GM18867 (cell line): ENCODE measurements around the gene FARS2.
A peak's percentile ranks its signal among the peaks of the same experiment; 100 is the strongest.

Source experiments
- ATAC-seq: cut with Tn5 transposase; IDR thresholded peaks from one replicate; pipeline ENCODE4 v1.9.1; 2021; ENCODE audit warnings: mild to moderate bottlenecking, moderate library complexity; ENCODE audit not compliant: unreplicated experiment

FARS2 gene

GRCh38 chr6:5412663-5413062 lies 151.3 kb downstream of the FARS2 start:
- ATAC-seq, result no peak

DNA sequence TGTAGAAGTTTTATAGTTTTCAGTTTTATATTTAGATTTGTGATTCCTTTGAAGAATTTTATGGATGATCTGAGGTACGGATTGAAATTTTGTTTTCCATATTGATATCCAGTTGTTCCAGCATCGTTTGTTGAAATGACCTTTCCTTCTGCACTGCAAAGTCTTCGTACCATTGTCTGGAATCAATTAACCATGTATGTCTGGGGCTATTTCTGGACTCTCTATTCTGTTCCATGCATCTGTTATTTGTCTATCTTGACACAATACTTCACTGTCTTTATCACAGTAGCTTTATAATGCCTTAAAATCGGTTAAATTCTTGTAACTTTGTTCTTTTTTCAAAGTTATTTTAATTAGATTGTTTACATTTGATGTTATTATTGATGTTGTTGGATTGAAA lies 154.9 kb downstream of the FARS2 start:
- no peak for ATAC-seq

- peak; percentile 42 for ATAC-seq
Measured at GRCh38 chr6:5422321-5422915, 161.1 kb downstream of the FARS2 start.

- no peak for ATAC-seq
Measured at GRCh38 chr6:5423251-5423650, 161.9 kb downstream of the FARS2 start.

DNA sequence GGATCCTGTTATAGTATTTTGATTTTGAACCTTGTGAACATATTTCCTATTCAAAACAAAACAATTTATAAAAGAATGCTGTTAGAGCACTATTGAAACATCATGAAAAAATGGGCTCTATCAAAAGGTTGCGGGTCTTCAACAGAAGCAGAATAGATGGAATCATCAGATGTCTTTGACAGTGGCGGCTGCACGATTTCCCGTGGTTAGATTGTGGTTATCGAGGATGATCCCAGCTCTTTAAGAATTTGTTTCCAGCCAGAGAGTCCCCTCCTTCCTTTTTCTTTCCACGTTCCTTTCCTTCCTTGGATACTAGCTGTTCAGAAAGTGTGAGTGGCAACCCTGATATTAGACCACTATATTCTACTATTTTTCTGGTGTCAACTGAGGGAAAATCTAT lies 163.4 kb downstream of the FARS2 start:
- no peak for ATAC-seq

DNA sequence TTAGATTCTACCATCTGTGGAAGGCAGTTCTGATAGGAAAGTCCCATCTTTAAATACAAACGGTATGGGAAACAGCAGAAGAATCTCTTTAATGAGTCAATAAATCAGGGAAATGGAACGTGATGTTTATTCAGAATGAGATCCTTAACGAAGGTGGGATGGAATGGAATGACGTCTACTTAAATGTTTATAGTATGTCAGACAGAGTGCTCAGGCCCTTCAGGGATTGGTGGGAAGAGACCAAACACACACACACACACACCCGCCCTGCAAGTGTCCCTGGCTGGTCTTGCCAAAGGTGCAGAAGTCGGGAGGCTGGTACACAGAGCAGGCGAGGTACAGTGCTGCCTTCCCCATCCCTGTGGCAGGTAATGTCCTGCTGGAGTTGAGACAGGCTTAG lies 164.0 kb downstream of the FARS2 start:
- no peak for ATAC-seq

- ATAC-seq, result no peak
Measured at GRCh38 chr6:5425797-5426196, 164.5 kb downstream of the FARS2 start.

DNA sequence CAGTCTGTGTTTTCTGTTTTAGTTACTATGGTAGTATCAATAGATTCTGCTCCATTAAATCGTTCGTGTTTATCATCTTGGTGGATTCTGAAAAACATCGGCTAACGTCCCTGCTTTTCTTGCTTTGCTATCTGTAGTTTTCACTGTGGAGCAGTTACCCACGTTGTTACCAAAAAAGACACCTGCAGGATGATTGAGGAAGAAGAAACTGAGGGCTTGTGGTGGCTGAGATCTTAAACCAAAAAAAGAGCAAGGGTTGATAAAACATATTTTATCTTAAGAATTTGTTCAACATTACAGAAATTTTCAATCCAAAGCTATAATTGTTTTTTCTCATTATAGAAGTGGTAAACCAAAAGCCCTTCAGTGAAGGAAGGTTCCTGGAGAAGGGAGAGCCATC lies 166.3 kb downstream of the FARS2 start:
- no peak for ATAC-seq

- no peak for ATAC-seq
Measured at GRCh38 chr6:5433324-5433723, 172.0 kb downstream of the FARS2 start.

DNA sequence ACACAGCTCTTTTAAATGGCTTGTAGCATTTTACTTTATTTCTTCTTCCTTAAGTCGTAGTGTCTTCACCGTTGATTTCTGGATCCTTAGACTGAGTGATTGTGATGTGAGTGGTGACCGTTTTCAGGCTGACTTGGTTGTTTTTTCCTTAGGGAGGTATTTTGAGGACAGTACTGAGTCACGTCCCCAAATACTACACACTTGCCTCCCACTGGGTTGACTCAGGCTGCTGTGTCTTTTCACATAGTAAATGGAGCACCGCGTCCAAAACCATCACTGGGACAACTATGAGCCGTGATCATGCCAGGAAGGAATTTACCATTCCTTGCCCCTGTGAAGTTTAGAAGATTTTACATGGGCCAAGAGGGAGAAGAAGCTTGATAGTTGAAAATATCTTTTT lies 174.1 kb downstream of the FARS2 start:
- no peak for ATAC-seq

DNA sequence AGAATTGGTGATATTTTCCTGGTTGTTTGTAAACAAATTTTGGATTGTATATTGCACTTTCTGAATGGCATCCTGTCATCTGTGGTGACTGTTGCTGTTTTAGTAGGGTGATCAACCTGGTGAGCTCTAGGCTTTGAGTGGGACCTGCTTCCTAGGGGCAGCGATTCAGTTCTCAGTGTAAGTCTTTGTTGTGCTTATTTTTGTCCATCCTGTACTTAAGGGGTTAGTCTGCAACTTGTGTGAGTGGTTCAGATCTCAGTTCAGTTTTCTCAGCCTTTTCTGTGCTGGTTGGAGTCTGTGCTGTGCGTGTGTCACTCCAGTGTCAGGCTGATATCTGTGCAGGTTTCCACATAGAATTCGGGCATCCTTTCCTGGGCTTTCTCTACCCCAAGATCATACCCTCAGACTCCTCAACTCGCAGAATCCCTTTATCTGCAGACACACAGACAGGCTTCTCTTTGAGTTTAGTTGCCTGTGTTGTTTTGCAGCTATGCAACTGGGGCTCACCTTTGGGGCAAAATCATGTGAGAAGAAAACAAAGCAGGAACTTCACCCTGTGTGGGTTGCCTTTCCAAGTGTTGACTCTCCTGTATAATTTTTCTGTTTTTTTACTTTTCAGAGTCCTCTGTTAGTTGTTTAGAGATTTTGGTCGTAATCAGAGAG lies 177.7 kb downstream of the FARS2 start:
- no peak for ATAC-seq

DNA sequence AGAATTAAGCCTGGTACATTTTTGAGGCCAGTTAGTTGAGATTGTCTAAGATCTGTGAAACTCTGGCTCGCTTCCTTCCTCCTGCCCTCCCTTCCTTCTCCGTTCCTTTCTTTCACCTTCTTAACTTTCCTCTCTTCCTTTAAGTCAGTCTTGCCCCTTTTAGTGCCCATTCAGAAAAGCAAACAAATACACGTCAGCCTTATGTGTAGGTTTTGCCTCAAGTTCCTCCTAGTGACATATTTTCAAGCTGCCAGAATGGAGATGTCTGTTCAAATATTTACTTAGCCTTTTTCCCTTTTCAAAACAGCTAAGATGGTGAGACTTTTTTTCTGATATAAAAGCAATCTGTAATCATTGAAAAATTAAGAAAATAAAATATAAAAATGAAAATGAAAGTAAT lies 178.4 kb downstream of the FARS2 start:
- ATAC-seq, result no peak

GRCh38 chr6:5442319-5442718 lies 181.0 kb downstream of the FARS2 start:
- no peak for ATAC-seq

DNA sequence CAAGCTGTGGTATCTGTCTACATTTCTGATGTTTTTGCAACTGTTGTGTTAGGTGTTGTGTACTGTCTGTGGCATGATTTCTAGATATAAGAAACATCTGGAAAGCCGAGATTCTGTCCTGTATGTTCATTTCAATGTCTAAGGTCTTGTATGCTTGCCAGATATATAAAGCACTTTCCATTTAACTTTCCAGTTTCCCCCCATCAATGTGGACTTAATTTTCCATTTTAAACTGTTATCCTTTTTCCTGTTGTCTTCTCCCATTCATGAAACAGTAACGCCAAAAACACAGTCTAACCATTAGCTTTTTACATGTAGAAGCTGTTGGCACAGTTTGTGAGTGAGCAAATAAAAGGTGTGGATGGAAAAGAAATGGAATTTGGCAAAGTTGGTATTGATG lies 181.6 kb downstream of the FARS2 start:
- no peak for ATAC-seq

DNA sequence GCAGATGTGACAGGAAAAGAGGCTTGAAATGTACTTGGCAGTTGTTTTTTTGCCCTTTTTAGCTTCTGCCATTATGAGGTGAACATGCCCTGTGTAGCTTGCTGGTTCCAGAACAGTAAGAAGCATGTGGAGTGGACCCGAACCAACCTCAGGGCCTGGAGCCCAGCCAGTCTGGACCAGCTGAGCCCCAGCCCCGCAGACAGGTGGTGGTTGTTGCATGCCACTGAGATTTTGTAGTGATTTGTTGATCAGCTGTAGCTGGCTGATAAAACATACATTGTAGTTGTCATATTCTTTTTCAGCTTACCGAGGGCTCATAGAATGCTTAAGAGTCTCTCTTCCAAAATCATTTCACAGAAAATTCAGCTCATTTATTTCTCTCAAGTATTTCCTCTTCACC lies 182.2 kb downstream of the FARS2 start:
- ATAC-seq, result no peak

DNA sequence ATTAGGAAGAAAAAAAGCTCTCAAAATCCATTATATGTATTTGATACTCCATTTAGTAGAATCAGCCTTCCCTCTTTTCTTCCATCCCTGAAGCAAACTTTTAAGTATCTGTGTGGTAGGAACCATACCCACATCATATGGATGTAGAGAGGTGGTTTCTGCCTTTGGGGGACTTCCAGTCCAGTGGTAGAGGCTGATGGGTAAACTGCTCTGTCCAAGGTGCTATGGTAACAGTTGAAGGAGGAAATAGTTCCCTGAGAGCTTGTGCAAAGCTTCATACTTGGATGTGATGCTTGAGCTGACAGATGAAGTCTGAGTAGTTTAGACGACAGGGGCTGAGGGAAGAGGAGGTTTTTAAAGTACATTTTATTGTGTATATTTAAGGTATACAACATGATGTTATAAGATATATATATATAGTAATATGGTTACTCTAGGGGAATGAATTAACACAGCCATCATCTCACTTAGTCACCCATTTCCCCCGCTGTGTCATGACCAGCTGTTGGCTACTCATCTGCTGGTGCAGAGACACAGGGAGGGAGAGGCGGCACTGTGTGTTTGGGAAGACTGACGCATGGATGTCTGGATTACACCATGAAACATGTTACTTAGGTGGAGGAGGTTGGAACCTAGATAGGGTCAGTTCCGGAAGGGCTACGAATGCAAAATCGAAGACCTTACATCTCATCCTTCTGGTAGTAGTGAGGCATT lies 185.2 kb downstream of the FARS2 start:
- ATAC-seq, result no peak

DNA sequence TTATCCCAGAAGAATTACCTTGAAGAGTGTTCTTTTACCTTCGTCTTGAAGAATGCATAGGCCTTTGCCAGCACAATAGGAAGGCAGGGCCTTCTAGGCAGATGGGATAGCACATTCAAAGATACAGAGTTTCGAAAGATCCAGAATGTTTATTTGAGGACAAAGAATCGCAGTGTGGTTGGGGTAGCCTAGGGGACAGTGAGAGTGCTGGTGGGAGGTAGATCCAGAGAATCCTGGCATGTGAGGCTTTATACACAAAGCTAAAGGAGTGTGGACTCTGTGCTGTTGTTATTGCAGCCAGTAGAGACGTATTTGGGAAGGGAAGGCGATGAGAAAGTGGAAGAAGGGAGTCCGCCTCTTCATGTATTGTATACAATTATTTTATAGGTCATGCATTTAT lies 186.6 kb downstream of the FARS2 start:
- ATAC-seq, result no peak

DNA sequence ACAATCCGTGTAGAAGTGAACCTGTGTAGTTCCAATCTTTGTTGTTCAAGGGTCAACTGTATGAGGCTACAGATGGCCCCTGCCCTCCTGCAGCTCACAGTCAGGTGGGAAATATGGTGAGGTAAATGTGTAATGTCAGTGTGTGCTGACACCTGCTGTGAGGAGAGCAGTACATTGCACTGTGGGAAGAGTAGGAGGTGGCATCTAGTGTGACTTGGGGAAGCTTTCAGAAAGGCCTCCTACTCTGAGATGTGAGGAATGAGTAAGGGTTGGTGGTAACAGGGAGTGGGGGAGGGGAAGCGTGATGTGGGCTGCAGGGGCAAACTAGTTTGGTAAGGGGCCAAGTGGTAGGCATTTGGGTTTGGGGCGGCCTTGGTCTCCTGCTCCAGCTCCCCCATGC lies 188.8 kb downstream of the FARS2 start:
- no peak for ATAC-seq

GRCh38 chr6:5453546-5453945 lies 192.2 kb downstream of the FARS2 start:
- ATAC-seq, result no peak

DNA sequence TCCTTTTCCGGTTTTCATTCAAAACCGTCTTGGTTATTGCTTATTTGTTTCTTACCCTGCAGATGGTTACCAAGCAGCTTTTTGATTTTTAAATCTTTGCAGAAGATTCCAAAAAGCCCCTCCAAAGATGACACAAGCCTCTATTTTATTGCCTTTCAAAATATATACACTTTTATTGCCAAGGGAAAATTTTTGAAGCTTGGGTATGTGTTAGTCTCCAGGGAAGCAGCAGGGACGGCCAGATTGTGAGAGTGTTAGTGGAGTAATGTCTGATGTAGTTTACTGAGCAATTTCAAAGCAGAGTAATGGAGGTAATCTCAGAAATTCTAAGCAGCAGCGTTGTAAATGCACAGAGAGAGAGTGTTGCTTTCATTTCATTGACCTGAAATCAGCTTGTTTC lies 193.8 kb downstream of the FARS2 start:
- ATAC-seq, result no peak

- ATAC-seq, result no peak
Measured at GRCh38 chr6:5457041-5457440, 195.7 kb downstream of the FARS2 start.

- ATAC-seq, result no peak
Measured at GRCh38 chr6:5457983-5458683, 196.8 kb downstream of the FARS2 start.
